ENCODE measurements around the gene PAX5.

PAX5 gene

GRCh38 chr9:36837431-36838405 lies 196.3 kb downstream of the PAX5 start:
- no peak for TF ChIP-seq CTCF (conservative IDR thresholded peaks at IDR 0.05; ENCODE audit: control insufficient read depth, insufficient read depth, low read depth, low read length)
- H3K4me3 ChIP-seq (ENCODE audit: control insufficient read depth, low read depth, low read length): no peak overlapping the region
- no peak for DNase-seq (ENCODE audit: low read depth)

- TF ChIP-seq CTCF (conservative IDR thresholded peaks at IDR 0.05; ENCODE audit: control insufficient read depth, insufficient read depth, low read depth, low read length): no peak
- no peak overlapping the region for H3K4me3 ChIP-seq (ENCODE audit: control insufficient read depth, low read depth, low read length)
- no peak for DNase-seq (ENCODE audit: low read depth)
These were observed 197.6 kb downstream of the PAX5 start for GRCh38 chr9:36836486-36836885.

GRCh38 chr9:36835271-36835996 lies 198.6 kb downstream of the PAX5 start:
- no peak for DNase-seq (ENCODE audit: low read depth)
- TF ChIP-seq CTCF (conservative IDR thresholded peaks at IDR 0.05; ENCODE audit: control insufficient read depth, insufficient read depth, low read depth, low read length): no peak
- no peak overlapping the region for H3K4me3 ChIP-seq (ENCODE audit: control insufficient read depth, low read depth, low read length)

- no peak overlapping the region for H3K4me3 ChIP-seq (ENCODE audit: control insufficient read depth, low read depth, low read length)
- DNase-seq (ENCODE audit: low read depth): no peak
- TF ChIP-seq CTCF (conservative IDR thresholded peaks at IDR 0.05; ENCODE audit: control insufficient read depth, insufficient read depth, low read depth, low read length): no peak
These were observed 199.3 kb downstream of the PAX5 start for GRCh38 chr9:36834736-36835135.

- TF ChIP-seq CTCF (conservative IDR thresholded peaks at IDR 0.05; ENCODE audit: control insufficient read depth, insufficient read depth, low read depth, low read length): no peak
- H3K4me3 ChIP-seq (ENCODE audit: control insufficient read depth, low read depth, low read length): no peak overlapping the region
- no peak for DNase-seq (ENCODE audit: low read depth)
These were observed 200.1 kb downstream of the PAX5 start for GRCh38 chr9:36833954-36834353.

GRCh38 chr9:36832164-36832795 lies 201.8 kb downstream of the PAX5 start:
- no peak for TF ChIP-seq CTCF (conservative IDR thresholded peaks at IDR 0.05; ENCODE audit: control insufficient read depth, insufficient read depth, low read depth, low read length)
- no peak for DNase-seq (ENCODE audit: low read depth)
- no peak overlapping the region for H3K4me3 ChIP-seq (ENCODE audit: control insufficient read depth, low read depth, low read length)

Data from fibroblast of mammary gland (primary cell).